Measurements from ENCODE around the gene LRRC74B.
"Not testable (repeated sequence)": the region's sequence is repeated elsewhere in the genome, so short reads cannot be mapped to it uniquely, and the experiment has no call there.

Gene LRRC74B

GRCh38 chr22:21054714-21055563 lies 9.2 kb downstream of the LRRC74B start:
- DNase-seq (ENCODE audit: low read depth) = no peak

GRCh38 chr22:21055564-21055834 lies 9.8 kb downstream of the LRRC74B start:
- DNase-seq (ENCODE audit: low read depth) = no peak

GRCh38 chr22:21055880-21056319 lies 10.2 kb downstream of the LRRC74B start:
- DNase-seq (ENCODE audit: low read depth) = no peak

GRCh38 chr22:21060363-21060762 lies 14.6 kb downstream of the LRRC74B start:
- DNase-seq (ENCODE audit: low read depth) = not testable (repeated sequence)

GRCh38 chr22:21061660-21062321 lies 16.0 kb downstream of the LRRC74B start:
- DNase-seq (ENCODE audit: low read depth) = not testable (repeated sequence)

GRCh38 chr22:21064425-21064824 lies 18.7 kb downstream of the LRRC74B start:
- DNase-seq (ENCODE audit: low read depth) = not testable (repeated sequence)

GRCh38 chr22:21064917-21065864 lies 19.4 kb downstream of the LRRC74B start:
- no peak for DNase-seq (ENCODE audit: low read depth)

- DNase-seq (ENCODE audit: low read depth) = no peak
These were observed 21.5 kb downstream of the LRRC74B start for GRCh38 chr22:21067075-21067900.

GRCh38 chr22:21067901-21068680 lies 22.3 kb downstream of the LRRC74B start:
- no peak for DNase-seq (ENCODE audit: low read depth)

- DNase-seq (ENCODE audit: low read depth) = no peak
These were observed 23.0 kb downstream of the LRRC74B start for GRCh38 chr22:21068681-21069276.

GRCh38 chr22:21069375-21069774 lies 23.6 kb downstream of the LRRC74B start:
- no peak for DNase-seq (ENCODE audit: low read depth)

- DNase-seq (ENCODE audit: low read depth) = no peak
These were observed 25.2 kb downstream of the LRRC74B start for GRCh38 chr22:21070690-21071615.

- not testable (repeated sequence) for DNase-seq (ENCODE audit: low read depth)
These were observed 26.1 kb downstream of the LRRC74B start for GRCh38 chr22:21071796-21072195.

GRCh38 chr22:21073023-21073422 lies 27.3 kb downstream of the LRRC74B start:
- no peak for DNase-seq (ENCODE audit: low read depth)

- DNase-seq (ENCODE audit: low read depth) = no peak
These were observed 27.7 kb downstream of the LRRC74B start for GRCh38 chr22:21073482-21073881.

- DNase-seq (ENCODE audit: low read depth) = no peak
These were observed 28.5 kb downstream of the LRRC74B start for GRCh38 chr22:21074102-21074715.

- no peak for DNase-seq (ENCODE audit: low read depth)
These were observed 29.9 kb downstream of the LRRC74B start for GRCh38 chr22:21075516-21076138.

- no peak for DNase-seq (ENCODE audit: low read depth)
These were observed 31.3 kb downstream of the LRRC74B start for GRCh38 chr22:21076912-21077625.

Measured in stimulated activated CD8-positive, alpha-beta memory T cell treated with anti-CD3 and anti-CD28 coated beads, Interleukin-12 subunit alpha, Interleukin-12 subunit beta, amount 100 ng/mL, for 1 hour (primary cell).